GM12865 (cell line): ENCODE data around the gene DDX50.

Experiments used
- DNase-seq: peaks from one replicate; pipeline ENCODE4 v3.0.0; 2010; ENCODE audit warnings: low read depth
- H3K4me3 ChIP-seq: 2 replicates; pipeline ENCODE4 v1.5.1; 2011; ENCODE audit warnings: mild to moderate bottlenecking, low read depth, low read length, control low read depth
- TF ChIP-seq, protein P1 (sequence below): IDR thresholded peaks from 2 replicates; pipeline ENCODE4 v1.5.1; 2011; ENCODE audit warnings: low read length, control low read depth, low read depth, inconsistent platforms; ENCODE audit not compliant: insufficient read depth; ENCODE audit errors: missing control alignments

DDX50 gene

DNA sequence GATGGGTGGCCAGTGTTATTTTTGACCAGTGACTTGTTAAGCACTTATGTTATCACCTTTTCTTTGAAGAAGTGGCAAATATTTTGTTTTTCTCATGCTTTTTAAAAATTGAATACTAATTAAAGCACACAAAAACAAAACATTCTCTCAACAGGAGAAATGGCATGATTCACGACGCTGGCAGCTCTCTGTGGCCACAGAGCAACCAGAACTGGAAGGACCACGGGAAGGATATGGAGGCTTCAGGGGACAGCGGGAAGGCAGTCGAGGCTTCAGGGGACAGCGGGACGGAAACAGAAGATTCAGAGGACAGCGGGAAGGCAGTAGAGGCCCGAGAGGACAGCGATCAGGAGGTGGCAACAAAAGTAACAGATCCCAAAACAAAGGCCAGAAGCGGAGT is 81.3 kb downstream of the DDX50 start:
- TF ChIP-seq, protein P1, sequence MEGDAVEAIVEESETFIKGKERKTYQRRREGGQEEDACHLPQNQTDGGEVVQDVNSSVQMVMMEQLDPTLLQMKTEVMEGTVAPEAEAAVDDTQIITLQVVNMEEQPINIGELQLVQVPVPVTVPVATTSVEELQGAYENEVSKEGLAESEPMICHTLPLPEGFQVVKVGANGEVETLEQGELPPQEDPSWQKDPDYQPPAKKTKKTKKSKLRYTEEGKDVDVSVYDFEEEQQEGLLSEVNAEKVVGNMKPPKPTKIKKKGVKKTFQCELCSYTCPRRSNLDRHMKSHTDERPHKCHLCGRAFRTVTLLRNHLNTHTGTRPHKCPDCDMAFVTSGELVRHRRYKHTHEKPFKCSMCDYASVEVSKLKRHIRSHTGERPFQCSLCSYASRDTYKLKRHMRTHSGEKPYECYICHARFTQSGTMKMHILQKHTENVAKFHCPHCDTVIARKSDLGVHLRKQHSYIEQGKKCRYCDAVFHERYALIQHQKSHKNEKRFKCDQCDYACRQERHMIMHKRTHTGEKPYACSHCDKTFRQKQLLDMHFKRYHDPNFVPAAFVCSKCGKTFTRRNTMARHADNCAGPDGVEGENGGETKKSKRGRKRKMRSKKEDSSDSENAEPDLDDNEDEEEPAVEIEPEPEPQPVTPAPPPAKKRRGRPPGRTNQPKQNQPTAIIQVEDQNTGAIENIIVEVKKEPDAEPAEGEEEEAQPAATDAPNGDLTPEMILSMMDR, result no peak
- H3K4me3 ChIP-seq, result no peak overlapping the region
- no peak for DNase-seq

DNA sequence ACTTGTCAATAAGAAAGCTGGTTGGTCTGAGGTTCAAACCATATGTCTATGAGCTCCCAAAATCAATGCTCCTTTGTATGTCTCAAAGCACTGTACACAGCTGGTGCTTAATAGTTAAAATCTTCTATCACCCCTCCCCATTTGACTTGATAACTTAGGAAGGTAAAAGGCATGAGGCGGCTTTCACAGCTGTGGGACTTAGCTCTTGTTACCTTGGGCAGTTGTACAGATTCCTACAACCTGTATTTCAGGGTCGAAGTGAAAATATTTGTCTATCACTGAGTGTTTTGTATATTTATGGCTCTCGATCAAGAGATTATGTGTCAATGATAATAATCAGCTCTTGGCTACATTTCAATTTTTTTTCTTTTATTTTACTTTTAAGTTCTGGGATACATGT is 86.5 kb downstream of the DDX50 start:
- H3K4me3 ChIP-seq, result no peak overlapping the region
- TF ChIP-seq, protein P1, result no peak
- DNase-seq, result no peak

DNA sequence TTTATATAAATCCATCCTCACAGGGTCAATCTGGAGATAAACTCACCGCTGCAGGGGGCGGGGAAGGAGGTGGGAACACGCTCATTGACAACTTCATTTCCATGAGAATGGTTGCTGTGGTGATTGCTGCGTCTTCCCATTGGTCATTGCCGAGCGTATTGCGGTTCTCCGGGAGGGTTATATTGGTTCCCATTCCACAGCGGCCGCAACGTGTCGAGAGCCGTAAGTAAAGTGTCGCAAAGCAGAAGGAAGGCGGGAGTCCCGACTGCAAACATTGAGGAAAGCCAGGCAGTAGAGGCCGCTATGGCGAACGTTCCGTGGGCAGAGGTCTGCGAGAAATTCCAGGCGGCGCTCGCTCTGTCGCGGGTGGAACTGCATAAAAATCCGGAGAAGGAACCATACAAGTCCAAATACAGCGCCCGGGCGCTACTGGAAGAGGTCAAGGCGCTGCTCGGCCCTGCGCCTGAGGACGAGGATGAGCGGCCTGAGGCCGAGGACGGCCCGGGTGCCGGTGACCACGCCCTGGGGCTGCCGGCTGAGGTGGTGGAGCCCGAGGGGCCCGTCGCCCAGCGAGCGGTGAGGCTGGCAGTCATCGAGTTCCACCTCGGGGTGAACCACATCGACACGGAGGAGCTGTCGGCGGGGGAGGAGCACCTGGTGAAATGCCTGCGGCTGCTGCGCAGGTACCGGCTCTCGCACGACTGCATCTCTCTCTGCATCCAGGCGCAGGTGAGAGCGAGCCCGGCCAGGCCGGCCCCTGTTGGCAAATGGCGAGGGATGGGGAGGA is 87.6 kb downstream of the DDX50 start, which contains the start of gene KIFBP:
KIFBP (plus strand) TSS at position 274 of the 787 bp plus-strand sequence; CDS start at position 304, 30 bp downstream.
- TF ChIP-seq, protein P1, result peak; percentile 39
- DNase-seq, result peak; percentile 96
- H3K4me3 ChIP-seq, result peak within 1 kb of the TSS; percentile 63

DNA sequence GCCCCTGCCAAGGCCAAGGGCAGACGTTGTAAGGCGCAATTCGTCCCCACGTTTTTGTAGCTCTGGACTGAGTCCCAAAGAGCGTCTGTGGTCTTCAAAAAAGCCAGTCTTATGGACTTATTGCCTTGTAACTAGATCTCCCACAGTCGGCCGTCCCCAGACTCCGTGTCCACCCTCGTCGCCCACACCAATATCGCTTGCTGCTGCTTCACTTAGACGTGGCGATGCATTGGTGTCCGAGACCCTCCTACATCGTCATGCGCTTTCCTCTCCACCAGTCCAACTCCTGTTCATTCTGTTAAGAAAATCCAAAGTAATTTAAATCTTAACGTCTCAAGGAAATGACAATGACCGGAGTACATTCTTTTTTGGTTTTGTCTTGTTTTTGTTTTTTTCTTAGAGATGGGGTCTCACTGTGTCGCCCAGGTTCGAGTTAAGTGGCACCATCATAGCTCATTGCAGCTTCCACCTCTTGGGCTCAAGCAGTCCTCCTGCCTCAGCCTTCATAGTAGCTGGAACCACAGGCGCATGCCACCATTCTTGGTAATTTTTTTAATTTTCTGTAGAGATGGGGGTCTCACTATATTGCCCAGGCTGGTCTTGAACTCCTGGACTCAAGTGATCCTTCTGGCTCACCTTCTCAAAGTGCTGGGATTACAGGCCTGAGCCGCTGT is 88.3 kb downstream of the DDX50 start:
- no peak for DNase-seq
- TF ChIP-seq, protein P1, result no peak
- H3K4me3 ChIP-seq, result peak overlapping the region; percentile 63

GRCh38 chr10:68992636-68993440 is 91.7 kb downstream of the DDX50 start:
- H3K4me3 ChIP-seq, result no peak overlapping the region
- TF ChIP-seq, protein P1, result no peak
- no peak for DNase-seq
